ENCODE results near the gene CASKIN1.
"Not testable (repeated sequence)": the region's sequence is repeated elsewhere in the genome, so short reads cannot be mapped to it uniquely, and the experiment has no call there.

Gene CASKIN1

GRCh38 chr16:2155091-2155950, 41.1 kb downstream of the CASKIN1 start, which contains the start of gene TRAF7:
Gene TRAF7 (plus strand): TSS chr16:2155782. CDS start chr16:2163921, 8,139 bp downstream.
- FAIRE-seq = peak; percentile 86

GRCh38 chr16:2154533-2155090, 41.8 kb downstream of the CASKIN1 start:
- no peak for FAIRE-seq

GRCh38 chr16:2152695-2153506, 43.5 kb downstream of the CASKIN1 start:
- FAIRE-seq = no peak

GRCh38 chr16:2151188-2152091, 45.0 kb downstream of the CASKIN1 start:
- FAIRE-seq = no peak

- no peak for FAIRE-seq
Observed at GRCh38 chr16:2150418-2151187, 45.8 kb downstream of the CASKIN1 start.

- FAIRE-seq = no peak
Observed at GRCh38 chr16:2149630-2150417, 46.6 kb downstream of the CASKIN1 start.

- no peak for FAIRE-seq
Observed at GRCh38 chr16:2148714-2149629, 47.4 kb downstream of the CASKIN1 start.

GRCh38 chr16:2147981-2148671, 48.3 kb downstream of the CASKIN1 start, which contains the start of gene RAB26:
Gene RAB26 (plus strand): TSS chr16:2148625. CDS start chr16:2148784, 159 bp downstream.
- no peak for FAIRE-seq

- FAIRE-seq = no peak
Observed at GRCh38 chr16:2147378-2147777, 49.0 kb downstream of the CASKIN1 start.

- no peak for FAIRE-seq
Observed at GRCh38 chr16:2145843-2146242, 50.6 kb downstream of the CASKIN1 start.

- no peak for FAIRE-seq
Observed at GRCh38 chr16:2143878-2144485, 52.4 kb downstream of the CASKIN1 start.

- FAIRE-seq = no peak
Observed at GRCh38 chr16:2142942-2143877, 53.2 kb downstream of the CASKIN1 start.

- FAIRE-seq = not testable (repeated sequence)
Observed at GRCh38 chr16:2135770-2136490, 60.5 kb downstream of the CASKIN1 start, which contains the start of gene PKD1. Gene PKD1 (minus strand): TSS chr16:2135898. CDS start chr16:2135689, 209 bp downstream.

- not testable (repeated sequence) for FAIRE-seq
Observed at GRCh38 chr16:2135071-2135470, 61.3 kb downstream of the CASKIN1 start.

- FAIRE-seq = not testable (repeated sequence)
Observed at GRCh38 chr16:2133797-2134196, 62.6 kb downstream of the CASKIN1 start.

- FAIRE-seq = not testable (repeated sequence)
Observed at GRCh38 chr16:2129890-2130447, 66.4 kb downstream of the CASKIN1 start.

All from colon (tissue), 2 donors.